ENCODE measurements around the gene LECT2. TPM values are rescaled to one million over a fixed set of nuclear protein-coding genes. Genes with fewer than 3 reads are reported as not detected.

Gene LECT2
- total RNA-seq (2014; rRNA removed; shearing (Covaris generic)), result not detected in 2 replicates
- not detected in 2 replicates for polyA plus RNA-seq (2015; cell fraction: cytosol; rRNA removed)
- polyA plus RNA-seq (2015; cell fraction: nucleus; rRNA removed), result not detected in 2 replicates

DNA sequence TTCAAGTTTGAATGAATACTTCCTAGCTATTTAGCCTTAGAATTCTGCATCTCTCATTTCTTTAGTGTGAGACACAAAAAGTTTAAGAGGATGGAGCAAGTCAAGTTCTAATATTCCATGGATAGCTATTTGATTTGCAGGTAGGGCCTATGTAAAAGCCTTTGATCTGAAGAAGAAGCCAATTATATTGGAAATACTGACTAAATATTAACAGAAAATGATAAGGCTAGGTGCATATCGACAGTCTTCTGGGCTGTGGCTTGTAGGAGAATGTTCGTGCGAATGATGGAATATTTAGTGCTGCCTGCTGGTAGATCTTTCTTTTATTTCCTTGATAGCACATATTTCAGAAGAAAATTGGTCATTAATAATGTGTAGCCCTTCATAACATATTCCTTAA, at the start of gene LECT2:
Gene LECT2 (minus strand): TSS at position 85 of the 400 bp plus-strand sequence. CDS start 150 bp downstream, outside the sequence.
- DNase-seq (ENCODE audit: low read depth), result no peak

DNA sequence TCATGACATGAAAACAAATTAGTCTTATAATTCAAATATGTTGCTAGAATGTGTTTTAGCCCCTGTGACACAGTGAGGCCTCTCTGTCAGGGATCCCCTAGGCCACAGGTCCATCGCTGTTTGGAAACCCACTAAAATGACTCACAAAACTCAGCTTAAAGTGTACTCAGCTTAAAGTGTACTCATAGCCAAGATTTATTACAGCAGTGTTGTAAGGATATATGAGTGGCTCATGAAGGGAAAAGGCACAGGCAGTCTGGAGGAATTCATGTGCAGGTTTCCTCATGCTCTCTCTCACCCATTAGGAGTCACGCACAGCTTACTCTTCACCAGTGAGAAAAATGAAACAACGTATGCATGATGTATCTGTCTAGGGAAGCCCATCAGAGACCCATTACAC, 49.7 kb upstream of the LECT2 start:
- DNase-seq (ENCODE audit: low read depth), result peak; percentile 76

DNA sequence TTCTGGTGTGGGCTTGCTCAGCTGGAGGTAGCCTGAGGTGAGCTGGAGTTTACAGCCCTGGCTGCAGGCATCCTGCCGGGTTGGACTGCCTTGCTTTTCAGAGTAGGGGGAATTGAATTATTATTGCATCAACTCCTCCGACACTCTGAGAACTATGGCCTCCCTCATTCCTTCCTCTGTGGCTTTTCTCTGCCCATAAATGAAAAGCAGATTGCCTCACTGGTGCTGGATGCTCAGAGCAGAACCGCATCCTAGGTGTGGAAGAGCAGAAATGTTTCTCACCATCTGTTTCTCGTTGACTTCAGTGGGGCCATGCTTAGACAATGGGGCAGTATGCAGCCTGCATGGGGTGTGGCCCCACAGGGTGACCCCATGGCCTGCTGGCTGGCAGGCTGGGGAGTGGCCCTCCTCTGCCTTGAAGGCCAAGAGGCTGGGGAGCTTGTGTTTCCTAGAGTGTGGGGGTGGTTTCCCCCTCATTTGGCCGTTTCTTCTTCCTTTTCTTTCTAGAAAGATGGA, 46.7 kb upstream of the LECT2 start:
- no peak for DNase-seq (ENCODE audit: low read depth)

DNA sequence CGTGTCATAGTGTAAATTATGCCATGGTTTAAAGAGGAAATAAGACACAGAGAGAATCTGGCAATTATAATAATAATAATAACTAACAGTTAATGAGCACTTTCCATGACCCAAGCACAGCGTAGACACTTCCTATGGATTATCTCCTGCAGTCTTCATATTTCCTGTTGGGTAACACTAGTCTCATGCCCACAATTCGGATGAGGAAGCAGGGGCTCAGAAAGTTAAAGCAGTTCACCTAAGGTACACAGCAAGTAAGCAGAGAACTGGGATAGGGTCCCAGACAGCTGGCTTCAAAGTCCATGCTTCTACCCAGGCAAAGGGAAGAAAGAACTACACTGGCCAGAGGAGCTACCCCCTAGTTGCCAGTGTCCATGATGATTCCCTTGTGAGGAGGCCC, 46.1 kb upstream of the LECT2 start:
- DNase-seq (ENCODE audit: low read depth), result no peak

DNA sequence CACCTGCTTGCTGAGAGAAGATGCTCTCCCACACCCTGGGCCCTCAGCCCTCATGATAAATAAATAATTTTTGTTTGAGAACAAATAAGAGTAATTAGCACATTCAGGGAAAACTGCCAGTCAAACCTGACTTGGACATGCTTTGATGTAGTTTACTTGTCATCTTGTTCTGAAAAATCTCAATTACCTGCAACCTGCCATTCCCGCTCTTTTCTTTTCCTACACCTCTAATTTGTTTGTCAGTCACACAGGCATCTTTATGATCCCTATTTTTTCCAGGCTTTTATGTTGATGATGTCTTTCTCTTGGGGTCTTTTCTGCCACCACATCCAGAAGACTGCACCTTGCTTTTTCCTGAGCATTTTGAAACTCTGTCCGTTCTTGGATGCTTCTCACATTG, 45.4 kb upstream of the LECT2 start:
- no peak for DNase-seq (ENCODE audit: low read depth)

DNA sequence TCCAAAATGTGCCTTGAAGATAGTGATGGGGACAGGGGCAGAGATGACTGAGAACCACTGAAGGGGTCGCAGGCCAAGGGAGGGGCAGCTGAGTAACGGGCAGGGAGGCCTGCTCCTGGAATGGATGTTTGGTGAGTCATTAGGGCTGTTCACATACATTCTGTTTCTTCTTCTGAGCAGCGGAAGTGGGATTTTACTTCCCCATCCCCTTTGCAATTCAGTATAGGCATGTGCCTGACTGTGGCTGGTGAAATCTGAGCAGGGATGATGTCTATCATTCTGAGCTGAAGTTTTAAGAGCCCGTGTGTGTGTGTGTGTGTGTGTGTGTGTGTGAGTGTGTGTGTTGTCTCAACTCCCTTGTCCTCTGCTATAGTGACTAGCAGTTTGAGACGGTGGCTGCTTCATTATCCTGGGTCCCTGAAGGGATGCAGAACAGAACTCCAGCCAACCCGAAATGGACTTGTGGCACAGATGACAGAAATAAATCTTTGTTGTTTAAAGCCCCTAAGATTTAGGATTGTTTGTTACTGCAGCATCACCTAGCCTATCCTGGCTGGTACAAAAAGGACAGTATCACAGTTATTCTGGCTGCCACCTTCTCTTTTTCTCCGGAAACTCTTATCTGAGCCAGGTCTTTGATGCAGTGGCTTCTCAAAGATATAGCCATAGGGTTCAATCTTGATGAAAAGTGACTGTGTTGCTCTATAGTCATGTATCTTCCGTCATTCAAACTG, 44.8 kb upstream of the LECT2 start:
- DNase-seq (ENCODE audit: low read depth), result peak; percentile 99

DNA sequence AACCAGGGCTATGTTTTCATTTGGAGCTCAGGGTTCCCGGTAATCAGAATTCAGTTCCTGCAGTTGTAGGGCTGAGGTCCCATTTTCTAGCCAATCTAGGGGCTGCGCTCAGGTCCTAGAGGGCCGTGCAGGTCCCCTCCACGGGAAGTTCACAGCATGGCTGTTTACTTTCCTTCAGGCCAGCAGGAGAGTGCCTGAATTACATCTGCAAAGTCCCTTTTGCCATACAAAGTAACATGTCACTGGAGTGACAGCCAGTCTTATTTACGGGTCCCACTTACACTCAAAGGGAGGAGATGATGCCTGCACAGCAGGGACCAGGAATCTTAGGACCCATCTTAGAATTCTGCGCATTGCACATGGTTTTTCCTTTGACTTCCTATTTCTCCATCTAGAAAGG, 44.1 kb upstream of the LECT2 start:
- no peak for DNase-seq (ENCODE audit: low read depth)

DNA sequence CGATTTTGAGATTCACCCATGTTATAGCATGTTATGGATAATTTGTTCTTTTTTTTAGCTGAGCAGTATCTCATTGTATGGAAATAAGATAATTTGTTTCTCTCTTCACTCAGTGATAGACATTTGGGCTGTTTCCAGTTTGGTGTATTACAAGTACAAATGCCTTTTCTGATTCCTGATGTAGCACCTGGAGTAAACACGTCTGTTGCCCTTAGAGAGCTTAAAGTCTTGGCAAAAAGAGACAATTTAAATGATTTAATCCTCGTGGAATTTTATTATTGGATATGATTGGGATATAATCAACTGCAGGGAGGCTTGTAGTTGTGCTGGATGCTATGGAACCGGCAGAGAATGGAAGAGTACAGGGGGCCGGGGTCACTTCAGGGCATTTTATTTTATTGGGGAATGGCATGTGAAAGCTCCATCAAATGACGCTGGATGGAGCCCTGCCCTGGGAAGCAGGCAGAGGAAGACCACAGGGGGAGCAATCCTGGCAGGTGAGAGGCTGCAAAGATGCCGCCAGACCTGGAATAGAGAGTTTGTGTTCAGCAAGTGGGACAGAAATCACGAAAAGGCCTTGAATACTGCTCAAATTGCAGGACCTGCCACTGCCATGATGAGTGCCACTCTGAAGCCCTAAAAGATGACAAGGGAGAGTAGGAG, 43.0 kb upstream of the LECT2 start:
- no peak for DNase-seq (ENCODE audit: low read depth)

DNA sequence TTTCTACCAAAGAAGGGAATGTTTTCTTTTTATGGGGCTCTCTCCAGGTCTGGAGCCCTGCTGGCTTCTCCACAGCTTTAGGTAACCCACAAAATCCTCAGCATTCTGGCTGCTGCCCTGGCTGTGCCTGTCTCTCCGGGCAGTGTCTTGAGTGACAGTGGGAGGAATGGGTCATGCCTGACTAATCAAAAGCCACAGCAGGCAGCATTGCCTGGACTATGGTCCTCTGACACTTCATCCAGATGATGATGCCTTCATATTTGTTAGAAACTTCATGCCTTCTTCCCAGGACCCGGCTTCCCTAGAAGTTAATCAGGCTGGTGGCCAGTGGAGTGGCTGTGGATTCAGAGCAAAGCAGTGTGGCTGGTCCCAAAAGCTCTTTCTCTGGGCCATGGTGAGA, 41.8 kb upstream of the LECT2 start:
- peak; percentile 66 for DNase-seq (ENCODE audit: low read depth)

DNA sequence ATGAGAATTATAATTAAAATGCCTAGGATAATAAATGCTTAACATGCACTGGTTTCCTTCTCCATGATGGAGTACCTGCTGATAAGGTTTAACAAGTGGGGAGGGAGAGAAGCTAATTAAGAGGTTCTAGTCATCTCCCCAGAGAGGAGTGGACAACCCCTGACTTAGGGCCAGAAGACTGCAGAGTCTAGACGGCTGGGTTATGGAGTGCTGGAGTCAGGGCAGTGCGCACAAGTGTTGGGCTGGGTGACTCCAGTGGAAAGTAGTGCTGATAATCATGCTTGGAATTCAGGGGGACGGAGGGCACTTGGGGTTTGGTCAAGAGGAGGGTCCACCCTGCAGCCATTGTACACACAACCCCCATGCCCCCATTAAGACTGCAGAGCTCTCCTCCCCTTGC, 41.2 kb upstream of the LECT2 start:
- no peak for DNase-seq (ENCODE audit: low read depth)

DNA sequence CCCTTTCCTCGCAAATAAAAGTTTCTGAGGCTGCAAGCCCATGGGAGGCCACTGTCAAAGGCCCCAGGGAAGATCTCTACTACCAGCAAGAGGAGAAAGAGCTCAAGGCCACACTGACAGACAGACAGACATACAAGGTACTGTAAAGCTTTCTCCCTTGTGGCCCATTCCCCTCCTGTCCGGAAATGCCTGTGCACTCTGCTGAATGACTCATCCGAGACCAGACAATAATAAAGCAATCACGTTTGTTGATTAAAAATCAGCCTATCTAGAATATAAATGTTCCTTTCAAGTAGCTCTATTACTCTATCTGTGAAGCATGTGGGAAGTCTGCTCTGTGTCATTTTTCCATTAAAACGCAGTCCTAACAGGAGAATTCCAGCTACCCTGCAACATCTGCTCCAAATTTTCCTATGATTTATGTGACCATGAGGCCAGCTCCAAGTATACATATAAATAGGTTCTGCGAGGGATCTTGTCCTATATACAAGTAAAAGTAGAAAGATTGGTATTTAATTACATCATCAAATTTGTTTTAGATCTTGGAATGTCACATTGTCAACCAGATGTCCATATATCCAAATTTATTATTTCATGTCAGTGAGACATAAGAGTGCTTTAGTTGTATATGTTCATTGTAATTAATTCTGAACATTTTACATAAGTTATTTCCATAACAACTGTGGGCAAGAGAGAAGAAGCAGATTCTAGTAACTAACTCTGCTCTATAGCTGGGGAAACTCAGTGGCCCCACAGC, 39.3 kb upstream of the LECT2 start:
- DNase-seq (ENCODE audit: low read depth), result peak; percentile 83

DNA sequence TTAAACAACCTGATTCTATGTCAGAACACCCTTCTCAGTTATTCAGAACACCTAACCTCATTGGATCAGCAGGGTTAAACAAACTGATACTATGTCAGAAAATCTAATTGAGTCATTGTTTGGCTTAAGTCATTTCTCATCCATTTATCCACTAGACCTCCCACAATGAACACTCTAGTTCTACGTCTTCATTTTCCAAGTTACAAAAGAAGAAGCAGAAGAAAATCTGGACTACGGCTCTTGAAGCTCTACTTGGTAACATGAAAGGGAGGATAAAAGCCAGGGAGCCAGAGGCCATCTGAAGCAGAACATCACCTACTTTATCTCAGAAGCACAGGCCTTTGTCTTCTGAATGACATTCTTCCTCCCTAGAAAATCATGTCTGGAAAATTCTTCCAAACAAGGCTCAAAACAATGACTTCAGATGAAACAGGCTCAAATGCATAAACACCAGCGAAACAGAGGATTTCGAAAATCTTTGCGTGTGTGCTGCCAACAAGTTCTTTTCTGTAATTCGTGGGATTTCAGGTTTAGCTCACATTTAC, 38.6 kb upstream of the LECT2 start:
- DNase-seq (ENCODE audit: low read depth), result peak; percentile 24

DNA sequence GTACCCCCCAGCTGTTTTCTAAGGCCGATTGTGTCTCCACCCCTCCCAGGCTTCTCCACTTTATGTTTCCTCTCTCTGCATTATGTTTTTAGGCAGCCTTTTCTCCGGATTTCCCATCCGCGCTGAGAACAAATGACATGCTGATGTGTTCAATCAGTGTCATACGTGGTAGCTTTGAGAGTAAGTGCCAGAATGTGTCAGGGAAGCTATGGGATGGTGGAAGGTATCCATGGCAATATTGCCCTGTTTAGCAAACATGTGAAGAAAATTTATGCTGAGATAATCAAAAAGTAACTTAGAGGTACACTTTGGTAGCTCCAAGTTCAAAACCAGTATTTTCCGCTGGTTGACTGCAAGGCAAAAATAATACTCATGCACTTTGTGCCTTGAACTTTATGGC, 36.6 kb upstream of the LECT2 start:
- DNase-seq (ENCODE audit: low read depth), result no peak

DNA sequence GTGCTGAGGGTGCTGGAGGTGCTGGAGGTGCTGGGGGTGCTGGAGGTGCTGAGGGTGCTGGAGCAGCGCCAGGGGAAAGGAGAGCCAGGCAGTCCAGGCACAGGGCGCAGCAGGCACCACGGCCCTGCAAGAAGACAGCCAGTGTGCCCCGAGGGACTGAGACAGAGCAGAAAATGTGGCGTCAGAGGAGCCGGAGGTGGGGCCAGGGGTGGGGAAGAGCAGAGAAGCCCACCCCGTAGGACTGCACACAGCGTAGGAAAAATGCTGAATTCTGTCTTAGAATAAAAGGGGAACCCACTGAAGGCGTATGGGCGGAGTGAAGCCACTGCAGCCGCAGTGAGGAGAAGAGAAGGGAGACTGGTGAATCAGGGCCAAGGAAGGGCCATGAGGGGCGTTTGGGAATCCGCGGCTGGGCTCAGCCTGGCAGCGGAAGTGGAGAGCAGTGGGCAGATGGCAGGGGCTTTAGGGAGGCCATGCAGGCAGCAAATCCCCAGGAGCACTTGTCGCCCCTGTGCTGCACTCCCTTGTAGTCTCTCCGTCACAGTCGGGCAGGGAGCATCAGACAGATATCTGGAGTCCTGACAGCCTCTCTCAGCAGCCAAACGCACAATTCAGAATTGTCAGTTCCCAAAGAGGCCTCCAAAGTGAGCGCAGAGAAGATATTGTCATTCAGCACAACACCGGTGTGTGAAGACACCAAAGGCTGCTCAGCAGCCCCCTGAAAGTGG, 35.9 kb upstream of the LECT2 start:
- no peak for DNase-seq (ENCODE audit: low read depth)

DNA sequence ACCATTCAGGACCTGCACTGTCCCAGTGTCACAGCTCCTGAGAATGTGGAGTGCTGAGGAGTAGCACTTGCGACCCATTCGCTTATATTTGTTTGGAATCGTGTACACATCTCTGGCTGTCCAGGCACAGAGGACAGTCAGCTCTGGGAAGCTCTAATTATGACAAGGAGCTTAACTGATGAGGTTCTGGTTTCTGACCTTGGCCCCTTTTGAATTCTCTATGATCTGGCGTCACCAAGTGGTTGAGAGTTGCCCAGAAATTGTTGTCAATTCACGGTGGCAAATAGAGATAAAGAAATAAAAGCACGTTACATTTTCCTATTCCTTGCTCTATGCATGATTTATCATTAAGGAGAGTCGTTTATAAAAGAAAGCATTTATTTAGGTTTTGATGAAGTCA, 34.9 kb upstream of the LECT2 start:
- DNase-seq (ENCODE audit: low read depth), result no peak

DNA sequence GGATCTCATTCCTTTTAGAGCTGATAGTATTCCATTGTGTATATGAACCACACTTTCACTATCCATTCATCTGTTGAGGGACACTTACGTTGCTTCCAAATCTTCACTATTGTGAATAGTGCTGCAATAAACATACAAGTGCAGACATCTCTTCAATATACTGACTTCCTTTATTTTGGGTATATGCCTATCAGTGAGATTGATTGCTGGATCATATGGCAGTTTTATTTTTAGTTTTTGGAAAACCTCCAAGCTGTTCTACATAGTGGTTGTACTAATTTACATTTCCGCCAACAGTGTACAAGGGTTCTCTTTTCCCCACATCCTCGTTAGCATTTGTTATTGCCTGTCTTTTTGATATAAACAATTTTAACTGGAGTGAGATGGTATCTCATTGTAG, 33.8 kb upstream of the LECT2 start:
- DNase-seq (ENCODE audit: low read depth), result no peak

DNA sequence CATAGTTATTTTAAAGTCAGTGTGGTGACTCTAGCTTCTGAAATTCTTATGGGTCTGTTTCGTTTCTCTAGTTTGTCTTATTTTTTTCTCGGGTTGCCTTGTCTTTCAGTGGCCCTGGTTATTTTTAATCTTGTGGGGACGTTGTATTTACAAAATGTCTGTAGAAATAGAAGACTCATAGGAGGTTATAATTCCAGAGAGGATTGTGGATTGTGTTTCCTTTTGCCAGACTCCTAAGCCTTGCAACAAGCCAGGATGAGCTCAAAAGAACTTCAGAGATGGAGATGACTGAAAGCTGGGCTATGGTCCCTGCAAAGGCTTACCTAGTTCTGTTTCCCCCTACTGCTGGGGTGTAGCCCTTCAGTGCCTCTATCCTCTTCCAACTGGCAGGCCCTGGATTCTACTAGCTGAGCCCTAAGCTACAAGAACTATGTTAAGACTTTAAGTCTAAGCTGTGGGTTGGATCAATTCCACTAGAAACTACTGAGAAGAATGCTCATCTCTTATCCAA, 32.2 kb upstream of the LECT2 start:
- no peak for DNase-seq (ENCODE audit: low read depth)

DNA sequence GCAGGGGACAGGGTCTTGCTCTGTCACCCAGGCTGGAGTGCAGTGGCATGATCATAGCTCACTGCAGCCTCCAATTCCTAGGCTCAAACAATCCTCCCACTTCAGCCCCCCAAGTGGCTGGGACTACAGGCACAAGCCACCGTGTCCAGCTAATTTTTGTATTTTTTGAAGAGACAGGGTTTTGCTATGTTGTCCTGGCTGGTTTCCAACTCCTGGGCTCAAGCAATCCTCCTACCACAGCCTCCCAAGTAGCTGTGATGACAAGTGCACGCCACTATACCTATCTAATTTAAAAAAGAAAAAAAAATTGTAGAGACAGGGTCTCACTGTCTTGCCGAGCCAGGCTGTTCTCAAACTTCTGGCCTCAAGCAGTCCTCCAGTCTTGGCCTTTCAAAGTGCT, 31.6 kb upstream of the LECT2 start:
- DNase-seq (ENCODE audit: low read depth), result no peak

DNA sequence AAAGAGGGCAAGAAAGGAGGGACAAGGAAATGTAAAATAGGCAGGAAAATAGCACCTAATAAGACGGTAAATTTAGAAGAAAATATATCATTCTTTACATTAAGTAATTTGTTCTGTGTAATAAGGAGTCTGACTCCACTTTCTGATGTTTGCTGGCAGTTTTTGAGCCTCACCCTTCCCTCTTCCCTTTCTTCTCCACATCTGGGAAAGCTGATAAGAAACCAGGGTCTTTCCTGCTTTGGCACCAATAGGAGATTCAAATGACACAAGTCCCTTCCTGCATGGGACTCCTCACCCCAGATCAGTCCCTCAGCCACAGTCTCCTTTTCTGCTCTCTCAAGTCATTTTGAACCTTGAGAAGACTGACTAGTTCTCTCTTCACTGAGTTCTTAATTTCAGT, 31.2 kb upstream of the LECT2 start:
- no peak for DNase-seq (ENCODE audit: low read depth)

DNA sequence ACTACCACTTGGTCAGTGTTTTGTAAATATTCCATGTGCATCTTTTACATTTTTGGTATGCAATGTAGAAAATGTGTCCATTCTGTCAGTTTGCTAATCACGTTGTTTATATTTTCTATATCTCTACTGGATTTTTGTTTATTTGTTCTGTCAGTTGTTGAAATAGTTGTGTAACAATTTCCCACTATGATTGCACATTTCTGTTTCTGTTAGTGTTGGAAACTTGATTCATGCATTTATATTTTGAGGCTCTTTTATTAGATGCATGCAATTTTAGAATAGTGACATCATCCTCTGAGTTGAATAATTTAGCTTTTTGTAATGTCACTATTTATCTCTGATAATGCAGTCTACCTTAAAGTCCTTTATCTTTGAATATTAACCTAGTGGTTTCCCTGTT, 25.8 kb upstream of the LECT2 start:
- no peak for DNase-seq (ENCODE audit: low read depth)

DNA sequence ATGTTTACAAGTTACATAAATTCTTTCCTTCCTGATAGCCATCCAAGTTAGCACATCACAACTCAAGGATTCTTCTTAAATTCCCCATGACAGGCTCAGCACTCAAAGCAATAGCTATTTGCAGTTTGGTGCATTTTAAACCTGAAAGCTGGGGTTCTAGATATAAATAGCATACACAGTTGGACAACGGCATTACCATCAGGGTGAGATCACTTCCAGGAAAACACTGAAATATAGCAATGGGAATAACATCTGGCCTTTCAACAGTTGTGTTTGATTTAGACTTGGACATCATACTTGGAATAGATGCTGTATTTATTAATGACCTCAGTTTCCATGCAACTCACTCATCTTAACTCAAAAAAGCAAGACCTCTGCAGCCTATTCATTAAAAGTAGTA, 24.7 kb upstream of the LECT2 start:
- DNase-seq (ENCODE audit: low read depth), result peak; percentile 26
